Panc1 (cell line): ENCODE data around the gene SSH2.
"Not testable (repeated sequence)": the region's sequence is repeated elsewhere in the genome, so short reads cannot be mapped to it uniquely, and the experiment has no call there.

Source experiments
- CTCF ChIP-seq: fragments of 450-650 bp; IDR thresholded peaks from 2 replicates; pipeline ENCODE4 v1.5.1; 2017; ENCODE audit warnings: mild to moderate bottlenecking
- POLR2AphosphoS5 ChIP-seq: IDR thresholded peaks from 2 replicates; pipeline ENCODE4 v1.6.1; 2012; ENCODE audit warnings: mild to moderate bottlenecking, low read depth, low read length, moderate library complexity
- REST ChIP-seq, 2 experiments: IDR thresholded peaks; 2 replicates each; pipeline ENCODE4 v1.6.1; 2011 to 2012; ENCODE audit warnings: low read depth in 2 of 2, control low read depth in 1 of 2, low read length in 1 of 2, mild to moderate bottlenecking in 1 of 2, moderate library complexity in 1 of 2; ENCODE audit not compliant: insufficient read depth in 1 of 2

- TF ChIP-seq CTCF; POLR2AphosphoS5; REST (IDR thresholded peaks at IDR 0.05; ENCODE audit: insufficient read depth in 1 of 2, low read depth in 2 of 2, low read length in 1 of 2): not testable (repeated sequence)
These were observed 150.2 kb downstream of the SSH2 start for GRCh38 chr17:29779812-29780190.
